NB4 (cell line): ENCODE data around the gene SLX1A.
"Not testable (repeated sequence)": the region's sequence is repeated elsewhere in the genome, so short reads cannot be mapped to it uniquely, and the experiment has no call there.

Experiments
- CTCF ChIP-seq: IDR thresholded peaks from one replicate; pipeline ENCODE4 v1.5.1; 2012; ENCODE audit warnings: low read depth, low read length
- MYC ChIP-seq: IDR thresholded peaks from 2 replicates; pipeline ENCODE4 v1.6.1; 2011; ENCODE audit warnings: low read depth, low read length
- POLR2A ChIP-seq: IDR thresholded peaks from 2 replicates; pipeline ENCODE4 v1.6.1; 2011; ENCODE audit warnings: mild to moderate bottlenecking; ENCODE audit not compliant: insufficient read length; ENCODE audit errors: extremely low read depth

GRCh38 chr16:30194172-30194925 is 674 bp downstream of the SLX1A start:
- TF ChIP-seq CTCF, MYC, POLR2A: not testable (repeated sequence)
